Heart left ventricle (tissue), 13 donors: ENCODE results near the gene OR6K6.

Source experiments
- CTCF ChIP-seq, 12 donors: fragments of 200-600 bp; sonication (generic) in 4 of 12; IDR thresholded peaks; one replicate each; pipeline versions ENCODE4 v1.5.0 to v1.8.0; 2018 to 2022; ENCODE audit warnings: antibody characterized with exemption in 12 of 12, mild to moderate bottlenecking in 5 of 12
- POLR2A ChIP-seq, 2 donors: fragments of 450-650 bp; IDR thresholded peaks; one replicate each; pipeline ENCODE4 v1.6.1; 2017; ENCODE audit warnings: antibody characterized with exemption in 2 of 2, mild to moderate bottlenecking in 2 of 2, moderate library complexity in 2 of 2
- donor health status: ischemic (EF 13 %, LVEDD 7.1; RV severe dilation, severe dysfunction).
- donor health status: DM: no; HTN: yes; CAD: no.
- donor health status: DM: no; HTN: no; CAD: no.
- donor health status: ischemic (EF 25% LVEDD 6.9; RV normal size, moderate dysfunction).
- donor health status: ischemic (EF 25% LVEDD 5.7; RV mildly dilated, moderate dysfunction).
- donor health status: ischemic (EF 35%, LVEDD 5.7; RV mildly dilated, moderate dysfunction).
- donor health status: nonischemic (EF 11% LVEDD 7.7; RV severe dilation, severe dysfunction).
- donor health status: DM: yes; HTN: yes; CAD: no.
- donor health status: PGD.
- donor health status: ischemic (EF 29% LVEDD 5.4; RV normal size, mild dysfunction).
- donor health status: nonischemic (EF 23%, LVEDD 6.1; RV moderate dilation, normal function).

- TF ChIP-seq CTCF (IDR thresholded peaks at IDR 0.05): no peak
- no peak for TF ChIP-seq POLR2A (IDR thresholded peaks at IDR 0.05)
Measured at GRCh38 chr1:158794247-158794646, 39.7 kb downstream of the OR6K6 start.
